K562 (cell line): ENCODE data around the gene SNX27. TPM values are rescaled to one million over a fixed set of nuclear protein-coding genes. Genes with fewer than 3 reads are reported as not detected.

Source experiments
- CREB1 ChIP-seq, 2 experiments: sonication (generic) in 1 of 2; formaldehyde crosslinking in 1 of 2; IDR thresholded peaks; 2 replicates each; pipeline versions ENCODE4 v1.6.1 to v1.8.0; 2012 to 2022; ENCODE audit warnings: inconsistent platforms in 1 of 2, mild to moderate bottlenecking in 1 of 2, missing genetic modification reagents in 1 of 2, moderate library complexity in 1 of 2
- HNRNPH1 ChIP-seq: fragments of 200-400 bp; formaldehyde crosslinking; optimal IDR thresholded peaks from 2 replicates; pipeline ENCODE3; 2017; ENCODE audit warnings: low read depth, mild to moderate bottlenecking, low read length, moderate library complexity
- KDM1A ChIP-seq, 2 experiments: fragments of 450-650 bp; IDR thresholded peaks; 2 replicates each; pipeline ENCODE4 v1.6.1; 2016; ENCODE audit warnings: mild to moderate bottlenecking in 2 of 2
- RAD21 ChIP-seq, 2 experiments: fragments of 250-450 bp in 1 of 2; fragments of 450-650 bp in 1 of 2; sonication (Bioruptor Pico) in 1 of 2; formaldehyde crosslinking in 1 of 2; IDR thresholded peaks in 1 of 2; conservative IDR thresholded peaks in 1 of 2; 2 replicates each; pipeline versions ENCODE4 v1.4.0 to v1.8.0; 2020 to 2022; ENCODE audit warnings: mild to moderate bottlenecking in 2 of 2, moderate library complexity in 1 of 2
- RNF2 ChIP-seq: sonication (generic); IDR thresholded peaks from 2 replicates; pipeline ENCODE4 v1.6.1; 2016
- polyA plus RNA-seq, 8 experiments: library from polyadenylated mRNA; depleted of rRNA in 4 of 8; stranded (reverse) in 5 of 8; unstranded in 3 of 8; fragments of >200 nt; fragmentation: Nextera tagmentation in 2 of 8; fragmentation: Illumina TruSeq in 1 of 8; extraction: Ambion mirVana in 2 of 8; extraction: Trizol in 1 of 8; gene quantifications; 2 replicates each; pipeline versions ENCODE4 v1.2.1 to v1.2.3, GENCODE V29; 2011 to 2014; ENCODE audit warnings: inconsistent platforms in 1 of 8, missing spikeins in 1 of 8
- total RNA-seq, 7 experiments: library from RNA; depleted of rRNA in 6 of 7; stranded (reverse); fragments of >200 nt in 6 of 7; fragmentation: Illumina TruSeq in 2 of 7; extraction: Trizol in 2 of 7; gene quantifications; 2 replicates each; pipeline versions ENCODE4 v1.2.1 to v1.2.3, GENCODE V29; 2011 to 2021; ENCODE audit warnings: low replicate concordance in 1 of 7
- TF ChIP-seq, protein P1 (sequence below), 2 experiments: fragments of 450-650 bp in 1 of 2; sonication (generic) in 1 of 2; formaldehyde crosslinking in 1 of 2; IDR thresholded peaks; 2 replicates each; pipeline versions ENCODE4 v1.7.1 to v1.9.0; 2016 to 2022; ENCODE audit warnings: inconsistent platforms in 1 of 2, mild to moderate bottlenecking in 1 of 2, missing genetic modification reagents in 1 of 2
- TF ChIP-seq, protein P2 (sequence below): IDR thresholded peaks from 2 replicates; pipeline ENCODE4 v1.6.1; 2012; ENCODE audit warnings: low read depth, low read length, improper control_type of control experiment, borderline replicate concordance
- TF ChIP-seq, protein P3 (sequence below): fragments of 450-650 bp; IDR thresholded peaks from 2 replicates; pipeline ENCODE4 v1.6.1; 2018; ENCODE audit not compliant: partially characterized antibody

Gene SNX27
- total and polyA plus RNA-seq, 9 of the 15 experiments (the other 6 are each of a cell fraction or from before 2014, with no cell fraction given), result 4.5 to 18.7 (median 10.1) TPM

- TF ChIP-seq, protein P1, sequence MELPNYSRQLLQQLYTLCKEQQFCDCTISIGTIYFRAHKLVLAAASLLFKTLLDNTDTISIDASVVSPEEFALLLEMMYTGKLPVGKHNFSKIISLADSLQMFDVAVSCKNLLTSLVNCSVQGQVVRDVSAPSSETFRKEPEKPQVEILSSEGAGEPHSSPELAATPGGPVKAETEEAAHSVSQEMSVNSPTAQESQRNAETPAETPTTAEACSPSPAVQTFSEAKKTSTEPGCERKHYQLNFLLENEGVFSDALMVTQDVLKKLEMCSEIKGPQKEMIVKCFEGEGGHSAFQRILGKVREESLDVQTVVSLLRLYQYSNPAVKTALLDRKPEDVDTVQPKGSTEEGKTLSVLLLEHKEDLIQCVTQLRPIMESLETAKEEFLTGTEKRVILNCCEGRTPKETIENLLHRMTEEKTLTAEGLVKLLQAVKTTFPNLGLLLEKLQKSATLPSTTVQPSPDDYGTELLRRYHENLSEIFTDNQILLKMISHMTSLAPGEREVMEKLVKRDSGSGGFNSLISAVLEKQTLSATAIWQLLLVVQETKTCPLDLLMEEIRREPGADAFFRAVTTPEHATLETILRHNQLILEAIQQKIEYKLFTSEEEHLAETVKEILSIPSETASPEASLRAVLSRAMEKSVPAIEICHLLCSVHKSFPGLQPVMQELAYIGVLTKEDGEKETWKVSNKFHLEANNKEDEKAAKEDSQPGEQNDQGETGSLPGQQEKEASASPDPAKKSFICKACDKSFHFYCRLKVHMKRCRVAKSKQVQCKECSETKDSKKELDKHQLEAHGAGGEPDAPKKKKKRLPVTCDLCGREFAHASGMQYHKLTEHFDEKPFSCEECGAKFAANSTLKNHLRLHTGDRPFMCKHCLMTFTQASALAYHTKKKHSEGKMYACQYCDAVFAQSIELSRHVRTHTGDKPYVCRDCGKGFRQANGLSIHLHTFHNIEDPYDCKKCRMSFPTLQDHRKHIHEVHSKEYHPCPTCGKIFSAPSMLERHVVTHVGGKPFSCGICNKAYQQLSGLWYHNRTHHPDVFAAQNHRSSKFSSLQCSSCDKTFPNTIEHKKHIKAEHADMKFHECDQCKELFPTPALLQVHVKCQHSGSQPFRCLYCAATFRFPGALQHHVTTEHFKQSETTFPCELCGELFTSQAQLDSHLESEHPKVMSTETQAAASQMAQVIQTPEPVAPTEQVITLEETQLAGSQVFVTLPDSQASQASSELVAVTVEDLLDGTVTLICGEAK (IDR thresholded peaks at IDR 0.05), result 0 out of 2 replicates have a peak, but pooled peaks have one; percentile 44
- TF ChIP-seq, protein P1 (CRISPR knock-in tag; IDR thresholded peaks at IDR 0.05), result no peak
- TF ChIP-seq, protein P2, sequence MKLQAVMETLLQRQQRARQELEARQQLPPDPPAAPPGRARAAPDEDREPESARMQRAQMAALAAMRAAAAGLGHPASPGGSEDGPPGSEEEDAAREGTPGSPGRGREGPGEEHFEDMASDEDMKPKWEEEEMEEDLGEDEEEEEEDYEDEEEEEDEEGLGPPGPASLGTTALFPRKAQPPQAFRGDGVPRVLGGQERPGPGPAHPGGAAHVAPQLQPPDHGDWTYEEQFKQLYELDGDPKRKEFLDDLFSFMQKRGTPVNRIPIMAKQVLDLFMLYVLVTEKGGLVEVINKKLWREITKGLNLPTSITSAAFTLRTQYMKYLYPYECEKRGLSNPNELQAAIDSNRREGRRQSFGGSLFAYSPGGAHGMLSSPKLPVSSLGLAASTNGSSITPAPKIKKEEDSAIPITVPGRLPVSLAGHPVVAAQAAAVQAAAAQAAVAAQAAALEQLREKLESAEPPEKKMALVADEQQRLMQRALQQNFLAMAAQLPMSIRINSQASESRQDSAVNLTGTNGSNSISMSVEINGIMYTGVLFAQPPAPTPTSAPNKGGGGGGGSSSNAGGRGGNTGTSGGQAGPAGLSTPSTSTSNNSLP, result no peak
- peak; percentile 93 to 97 for TF ChIP-seq KDM1A (IDR thresholded peaks at IDR 0.05)
- TF ChIP-seq RNF2, result no peak; the same call in 1 of the 2 replicates
- TF ChIP-seq, protein P3, sequence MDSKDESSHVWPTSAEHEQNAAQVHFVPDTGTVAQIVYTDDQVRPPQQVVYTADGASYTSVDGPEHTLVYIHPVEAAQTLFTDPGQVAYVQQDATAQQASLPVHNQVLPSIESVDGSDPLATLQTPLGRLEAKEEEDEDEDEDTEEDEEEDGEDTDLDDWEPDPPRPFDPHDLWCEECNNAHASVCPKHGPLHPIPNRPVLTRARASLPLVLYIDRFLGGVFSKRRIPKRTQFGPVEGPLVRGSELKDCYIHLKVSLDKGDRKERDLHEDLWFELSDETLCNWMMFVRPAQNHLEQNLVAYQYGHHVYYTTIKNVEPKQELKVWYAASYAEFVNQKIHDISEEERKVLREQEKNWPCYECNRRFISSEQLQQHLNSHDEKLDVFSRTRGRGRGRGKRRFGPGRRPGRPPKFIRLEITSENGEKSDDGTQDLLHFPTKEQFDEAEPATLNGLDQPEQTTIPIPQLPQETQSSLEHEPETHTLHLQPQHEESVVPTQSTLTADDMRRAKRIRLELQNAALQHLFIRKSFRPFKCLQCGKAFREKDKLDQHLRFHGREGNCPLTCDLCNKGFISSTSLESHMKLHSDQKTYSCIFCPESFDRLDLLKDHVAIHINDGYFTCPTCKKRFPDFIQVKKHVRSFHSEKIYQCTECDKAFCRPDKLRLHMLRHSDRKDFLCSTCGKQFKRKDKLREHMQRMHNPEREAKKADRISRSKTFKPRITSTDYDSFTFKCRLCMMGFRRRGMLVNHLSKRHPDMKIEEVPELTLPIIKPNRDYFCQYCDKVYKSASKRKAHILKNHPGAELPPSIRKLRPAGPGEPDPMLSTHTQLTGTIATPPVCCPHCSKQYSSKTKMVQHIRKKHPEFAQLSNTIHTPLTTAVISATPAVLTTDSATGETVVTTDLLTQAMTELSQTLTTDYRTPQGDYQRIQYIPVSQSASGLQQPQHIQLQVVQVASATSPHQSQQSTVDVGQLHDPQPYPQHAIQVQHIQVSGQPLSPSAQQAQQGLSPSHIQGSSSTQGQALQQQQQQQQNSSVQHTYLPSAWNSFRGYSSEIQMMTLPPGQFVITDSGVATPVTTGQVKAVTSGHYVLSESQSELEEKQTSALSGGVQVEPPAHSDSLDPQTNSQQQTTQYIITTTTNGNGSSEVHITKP, result no peak
- TF ChIP-seq CREB1 (IDR thresholded peaks at IDR 0.05), result no peak
- TF ChIP-seq CREB1 (CRISPR knock-in tag; IDR thresholded peaks at IDR 0.05), result peak; percentile 84
- TF ChIP-seq RAD21 (CRISPR knock-in tag; conservative IDR thresholded peaks at IDR 0.05 in 1 of 2, IDR thresholded peaks at IDR 0.05 in 1 of 2), result no peak
- TF ChIP-seq HNRNPH1, result no peak
Observed at GRCh38 chr1:151710187-151710840, 98.5 kb downstream of the SNX27 start (continued).
